Bone marrow (tissue), 2 donors: Measurements from ENCODE around the gene NSFL1C.

ENCODE experiments used
- DNase-seq, 2 donors: peaks; one replicate each; lab custom pipeline; 2025; lab: John Stamatoyannopoulos, UW

NSFL1C gene

DNA sequence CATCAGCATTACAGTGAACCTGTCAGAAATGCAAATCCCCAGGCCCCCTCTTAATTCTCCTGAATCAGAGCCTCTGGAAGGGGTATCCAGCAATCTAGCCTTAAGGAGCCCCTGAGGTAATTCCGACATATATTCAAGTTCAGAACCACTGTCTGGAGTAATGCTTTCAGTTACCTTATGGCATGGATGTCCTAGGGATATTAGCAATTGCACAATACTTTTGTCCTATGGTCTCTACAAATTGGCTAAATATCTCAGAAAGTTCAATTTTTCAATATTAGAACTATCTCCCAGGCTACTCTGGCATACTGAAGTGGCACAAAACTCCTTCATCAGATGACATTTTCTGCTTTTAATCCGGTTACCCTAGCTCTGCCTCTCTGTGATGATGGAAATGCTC is 6.4 kb downstream of the NSFL1C start:
- DNase-seq = no peak

GRCh38 chr20:1457992-1458391 is 8.7 kb downstream of the NSFL1C start:
- DNase-seq = no peak

GRCh38 chr20:1456300-1456699 is 10.3 kb downstream of the NSFL1C start:
- DNase-seq = no peak

- no peak for DNase-seq
Observed at GRCh38 chr20:1450926-1451491, 15.6 kb downstream of the NSFL1C start.

- DNase-seq = no peak
Observed at GRCh38 chr20:1449370-1449769, 17.3 kb downstream of the NSFL1C start.

DNA sequence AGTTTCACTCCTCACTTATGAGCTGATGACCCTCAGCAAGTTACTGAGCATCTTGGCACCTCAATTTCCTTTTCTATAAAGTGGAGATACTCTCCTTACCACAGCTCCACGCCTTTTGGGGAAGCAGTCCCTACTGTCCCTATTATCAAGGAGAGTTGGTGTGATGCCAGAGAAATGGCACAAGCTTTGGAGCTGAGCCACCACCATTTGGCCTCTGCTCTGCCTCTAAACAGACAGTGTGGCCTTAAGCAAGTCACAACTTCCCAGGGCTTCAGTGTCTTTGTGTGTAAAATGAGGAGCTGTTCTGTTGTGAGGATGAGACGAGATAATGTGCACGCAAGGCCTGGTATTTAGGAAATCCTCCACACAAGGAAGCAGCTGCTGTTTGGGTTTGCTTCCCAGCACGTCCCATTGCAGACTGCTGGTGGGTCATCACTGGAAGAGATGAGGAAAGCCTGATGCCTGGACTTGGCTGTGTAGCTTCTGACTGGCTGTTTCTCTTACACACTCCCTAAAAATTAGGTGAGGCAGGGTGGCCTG is 18.5 kb downstream of the NSFL1C start:
- no peak for DNase-seq

DNA sequence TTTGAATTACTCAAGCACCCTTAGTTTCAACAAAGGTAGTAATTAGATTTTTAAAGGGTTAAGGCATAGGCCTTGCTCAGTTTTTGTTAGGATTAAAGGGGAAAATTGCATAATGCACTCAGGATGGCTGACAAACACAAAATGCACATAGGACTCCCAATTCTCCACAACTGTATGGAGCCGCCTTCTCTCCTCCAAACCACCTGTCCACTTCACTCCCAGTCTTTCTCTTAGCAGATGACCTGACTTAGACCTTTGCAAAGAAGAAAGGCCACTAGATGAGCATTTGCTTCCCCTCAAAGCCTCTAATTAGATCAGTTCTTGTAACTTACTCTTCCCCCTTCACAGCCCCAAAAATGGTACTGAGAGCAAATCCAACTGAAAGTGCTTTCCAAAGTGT is 20.1 kb downstream of the NSFL1C start:
- DNase-seq = no peak

DNA sequence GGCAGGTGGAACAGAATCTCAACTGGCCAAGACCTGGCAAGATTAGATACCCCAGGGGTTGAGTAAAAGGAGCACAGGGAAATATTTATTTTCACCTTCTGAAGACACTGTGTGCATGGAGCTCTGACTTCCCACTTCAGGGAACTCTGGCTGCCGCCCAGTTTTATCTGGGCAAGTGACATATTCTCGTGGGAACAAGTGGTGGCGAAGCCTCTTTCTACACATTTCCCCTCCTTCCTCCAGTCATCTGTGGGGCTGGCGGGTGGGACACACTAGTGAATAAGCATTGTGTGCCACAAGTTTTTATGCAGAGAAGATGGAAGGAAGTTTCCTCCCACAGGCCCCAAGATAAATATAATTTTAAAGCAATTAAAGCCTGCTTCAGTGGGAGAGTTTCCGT is 23.6 kb downstream of the NSFL1C start:
- no peak for DNase-seq

DNA sequence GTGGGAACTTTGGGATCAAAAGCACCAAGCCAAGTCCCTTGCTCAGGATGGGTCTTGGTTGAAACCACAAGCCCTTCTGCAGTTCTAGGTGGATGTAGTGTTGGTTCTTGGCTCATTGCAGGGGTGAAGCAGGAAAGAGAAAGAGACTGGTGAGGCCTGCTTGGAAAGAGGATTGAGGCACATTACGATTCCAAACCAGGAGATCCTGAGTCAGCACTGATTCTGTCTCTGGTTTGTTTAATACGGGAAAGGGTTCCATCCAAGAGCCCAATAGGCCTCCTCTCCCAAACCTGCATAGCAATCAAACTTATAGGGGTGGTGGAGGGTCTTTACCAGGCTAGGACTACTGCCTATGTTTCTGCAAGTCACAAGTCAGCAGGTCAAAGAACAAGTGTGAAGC is 24.3 kb downstream of the NSFL1C start:
- no peak for DNase-seq

DNA sequence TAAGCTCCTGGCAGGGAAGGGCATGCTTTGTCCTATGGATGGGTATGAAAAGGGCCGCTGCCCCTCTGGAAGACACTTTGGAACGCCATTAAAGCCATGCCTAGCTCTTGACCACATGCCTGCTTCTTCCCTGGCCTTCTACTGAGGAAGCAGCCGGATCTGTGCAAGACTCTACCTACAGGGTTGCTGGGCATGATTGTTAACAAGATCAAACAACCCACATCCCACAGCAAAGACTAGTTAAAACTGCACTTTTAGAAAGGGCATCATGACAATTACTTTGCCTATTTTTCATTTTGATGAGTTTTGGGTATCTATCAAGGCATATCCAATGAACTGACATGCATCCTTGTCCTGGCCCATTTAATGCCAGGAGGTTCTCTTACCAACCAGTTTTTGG is 25.5 kb downstream of the NSFL1C start:
- no peak for DNase-seq

- DNase-seq = peak in 1 of 2 donors; percentile 8
Observed at GRCh38 chr20:1440024-1440423, 26.6 kb downstream of the NSFL1C start.

DNA sequence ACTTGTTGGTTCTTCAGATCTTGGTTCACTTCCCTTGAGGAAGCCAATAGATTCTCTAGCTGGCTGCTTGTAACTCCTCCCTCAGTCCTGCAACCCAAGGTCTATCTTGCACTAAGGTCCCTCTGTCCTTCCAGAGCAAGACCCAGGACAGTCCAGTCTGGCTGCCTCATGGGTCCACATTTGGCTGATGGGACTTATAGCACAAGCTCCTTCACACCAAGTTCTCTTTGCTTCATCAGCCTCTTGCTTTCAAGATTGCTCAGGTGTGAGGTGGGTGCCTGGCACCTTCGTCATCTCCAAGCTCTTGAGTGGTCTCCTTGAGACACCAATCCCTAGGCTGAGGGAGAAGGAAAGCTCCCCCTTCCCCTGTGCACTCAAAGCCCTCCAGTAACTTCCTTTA is 28.3 kb downstream of the NSFL1C start:
- DNase-seq = no peak

- DNase-seq = peak; percentile 40 to 65
Observed at GRCh38 chr20:1437235-1437904, 29.3 kb downstream of the NSFL1C start.

DNA sequence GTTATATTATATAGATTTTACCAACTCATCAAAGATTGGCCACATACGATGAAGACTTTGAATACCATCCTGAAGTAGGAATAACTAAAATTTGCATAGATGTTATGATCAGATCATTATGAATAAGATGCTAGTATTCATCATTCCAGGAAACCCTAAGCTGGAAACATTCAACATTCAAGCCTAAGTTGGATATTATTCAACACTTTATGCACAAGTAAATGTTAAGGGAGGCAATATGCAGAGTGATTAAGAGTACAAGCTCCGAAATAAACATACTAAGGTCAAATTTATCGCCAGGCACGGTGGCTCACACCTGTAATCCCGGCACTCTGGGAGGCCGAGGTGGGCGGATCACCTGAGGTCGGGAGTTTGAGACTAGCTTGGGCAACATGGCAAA is 30.4 kb downstream of the NSFL1C start:
- DNase-seq = no peak

- DNase-seq = no peak
Observed at GRCh38 chr20:1435337-1435699, 31.3 kb downstream of the NSFL1C start.

GRCh38 chr20:1434571-1435336 is 31.9 kb downstream of the NSFL1C start:
- DNase-seq = peak; percentile 19 to 83

DNA sequence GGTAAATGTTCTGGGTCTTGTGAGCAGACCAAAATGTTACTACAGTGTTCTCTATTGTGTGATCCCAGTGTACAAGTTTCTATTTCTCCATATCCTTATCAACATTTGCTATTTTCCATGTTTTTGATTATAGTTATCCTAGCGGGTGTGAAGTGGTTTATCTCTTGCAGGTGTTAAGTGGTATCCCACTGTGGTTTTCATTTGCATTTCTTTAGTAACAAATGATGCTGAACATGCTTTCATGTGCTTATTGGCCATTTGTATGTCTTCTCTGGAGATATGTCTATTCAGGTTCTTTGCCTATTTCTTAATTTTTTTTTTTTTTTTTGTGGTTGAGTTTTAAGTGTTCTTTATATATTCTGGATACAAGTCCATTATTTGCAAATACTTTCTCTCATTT is 35.5 kb downstream of the NSFL1C start:
- no peak for DNase-seq

DNA sequence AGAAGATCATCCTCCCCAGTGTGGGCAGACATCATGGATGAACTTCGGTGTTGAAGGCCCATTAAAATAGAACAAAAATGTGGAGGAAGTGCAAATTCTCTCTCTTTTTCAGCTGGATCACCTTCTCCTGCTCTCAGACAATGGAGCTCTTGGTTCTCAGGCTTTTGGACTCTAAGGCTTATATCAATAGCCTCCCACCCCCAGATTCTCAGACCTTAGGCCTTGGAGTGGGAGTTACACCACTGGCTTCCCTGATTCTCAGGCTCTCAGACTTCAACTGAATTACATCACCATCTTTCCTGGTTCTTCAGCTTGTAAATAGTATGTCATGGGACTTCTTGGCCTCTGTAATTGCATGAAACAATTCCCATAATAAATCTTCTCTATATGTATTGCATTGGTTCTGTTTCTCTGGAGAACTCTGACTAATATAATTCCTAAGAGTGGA is 36.6 kb downstream of the NSFL1C start:
- DNase-seq = no peak

DNA sequence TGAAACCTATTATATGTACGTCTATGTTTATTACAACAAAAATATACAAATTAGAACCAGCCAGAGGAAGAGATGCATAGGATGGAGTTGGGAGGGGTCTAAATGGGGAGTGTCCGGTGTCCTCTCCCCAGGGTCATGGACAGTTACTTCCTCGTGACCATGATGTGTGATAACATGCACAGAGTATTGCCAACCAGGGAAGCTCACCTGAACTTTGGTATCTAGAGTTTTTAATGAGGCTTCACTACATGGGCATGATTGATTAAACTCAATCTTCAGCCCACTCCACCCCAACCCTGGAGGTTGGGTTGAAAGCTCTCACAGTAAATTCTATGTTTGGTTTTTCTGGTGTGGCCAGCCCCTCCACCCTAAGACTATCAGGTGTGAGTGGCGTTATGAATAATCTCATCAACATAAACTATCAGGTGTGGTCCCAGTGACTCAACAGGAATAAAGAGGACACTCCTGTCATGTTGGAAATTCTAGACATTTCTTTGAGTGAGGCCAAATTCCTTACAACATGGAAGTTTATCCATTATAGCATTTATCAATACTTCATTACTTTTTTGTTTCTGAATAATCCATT is 37.4 kb downstream of the NSFL1C start:
- no peak for DNase-seq

DNA sequence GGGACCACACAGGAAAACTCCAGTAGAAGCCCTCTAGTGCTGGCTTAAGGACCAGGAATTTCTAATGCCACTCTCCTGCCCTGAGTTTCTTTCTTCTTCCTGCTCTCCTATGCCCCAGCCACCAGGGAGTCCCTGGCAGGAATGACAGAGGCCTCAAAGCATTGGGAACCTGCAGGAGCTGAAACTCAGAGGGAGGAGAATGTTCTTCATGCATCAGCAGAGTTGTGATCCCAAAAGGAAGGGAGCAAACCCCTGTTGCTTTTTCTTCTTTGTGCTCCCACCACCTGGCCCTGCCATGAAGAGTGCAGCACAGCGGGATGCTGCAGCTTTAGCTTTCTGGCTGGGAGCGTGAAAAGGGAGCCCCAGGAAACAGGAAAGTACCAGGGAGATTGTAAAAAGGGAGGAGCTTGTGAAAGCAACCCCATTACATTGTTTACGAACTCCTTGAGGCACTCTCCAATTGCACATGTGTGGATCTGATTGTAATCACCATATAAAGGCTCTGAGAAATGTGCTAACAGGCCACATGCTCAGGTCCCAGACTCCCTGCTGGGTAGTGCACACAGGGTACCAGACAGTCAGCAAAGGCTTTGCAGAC is 39.1 kb downstream of the NSFL1C start:
- DNase-seq = no peak

- no peak for DNase-seq
Observed at GRCh38 chr20:1426231-1426849, 40.3 kb downstream of the NSFL1C start.

DNA sequence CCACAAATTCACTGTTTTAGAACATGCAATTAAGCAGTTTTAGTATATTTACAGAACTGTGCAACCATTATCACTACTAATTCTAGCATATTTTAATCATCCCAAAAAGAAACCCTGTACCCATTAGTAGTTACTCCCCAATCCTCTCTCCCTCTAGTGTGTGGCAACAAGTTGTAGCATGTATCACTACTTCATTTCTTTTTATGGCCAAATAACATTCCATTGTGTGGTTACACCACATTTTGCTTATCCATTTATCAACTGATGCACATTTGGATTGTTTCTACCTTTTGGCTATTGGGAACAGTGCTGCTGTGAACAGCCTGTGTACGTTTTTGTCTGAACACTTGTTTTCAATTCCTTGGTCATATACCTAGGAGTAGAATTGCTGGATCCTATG is 42.3 kb downstream of the NSFL1C start:
- no peak for DNase-seq
